CD1c-positive myeloid dendritic cell (primary cell): ENCODE measurements around the gene ZNF197.
"Not testable (repeated sequence)": the region's sequence is repeated elsewhere in the genome, so short reads cannot be mapped to it uniquely, and the experiment has no call there.

Source experiments
- DNase-seq: peaks from one replicate; pipeline ENCODE4 v3.0.0-alpha.2; 2016; ENCODE audit errors: extremely low spot score

Gene ZNF197

DNA sequence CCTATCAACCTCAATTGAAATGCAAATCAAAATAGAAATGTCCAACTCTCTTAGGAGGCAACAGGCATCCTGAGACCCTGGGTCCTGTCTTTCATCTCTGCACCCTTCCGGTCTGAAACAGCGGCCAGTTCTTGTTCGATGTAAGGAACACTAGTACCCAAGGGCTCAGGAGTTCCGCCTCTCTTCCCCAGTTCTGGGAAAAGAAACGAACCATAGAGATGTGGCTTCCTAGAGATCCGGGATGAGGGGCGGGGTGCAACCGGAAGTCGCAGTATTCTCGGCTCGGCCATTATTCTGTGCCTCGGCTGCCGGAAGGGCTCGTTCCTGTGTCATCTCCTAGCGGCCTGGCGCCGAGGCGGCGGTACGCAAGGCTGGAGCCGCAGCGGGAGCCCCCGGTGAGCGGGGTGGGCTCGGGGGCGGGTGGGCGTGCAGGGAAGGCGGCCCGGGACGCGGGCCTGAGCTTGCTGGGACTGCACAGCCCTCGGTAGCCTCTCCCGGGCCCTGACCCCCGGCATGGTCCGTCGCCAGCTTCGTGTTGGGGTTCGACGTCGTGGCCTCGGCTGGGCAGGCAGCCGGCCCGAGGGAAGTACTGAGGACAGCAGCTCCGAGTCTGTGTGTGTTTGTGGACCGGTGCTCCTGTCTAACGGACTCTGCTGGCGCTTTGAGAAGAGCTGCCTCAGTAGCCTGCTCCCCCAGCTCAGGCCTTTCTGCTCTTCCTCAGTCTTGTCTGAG is at the start of gene ZNF197:
Gene ZNF197, plus strand, starts transcription at position 288 of the 732 bp plus-strand sequence. CDS start 4,119 bp downstream, outside the sequence.
- peak; percentile 80 for DNase-seq

- DNase-seq = no peak
Observed at GRCh38 chr3:44576613-44577012, 48.2 kb upstream of the ZNF197 start.

- DNase-seq = not testable (repeated sequence)
Observed at GRCh38 chr3:44577354-44577952, 47.4 kb upstream of the ZNF197 start.

- not testable (repeated sequence) for DNase-seq
Observed at GRCh38 chr3:44578316-44578715, 46.5 kb upstream of the ZNF197 start.

GRCh38 chr3:44578924-44579515 is 45.8 kb upstream of the ZNF197 start:
- DNase-seq = not testable (repeated sequence)

DNA sequence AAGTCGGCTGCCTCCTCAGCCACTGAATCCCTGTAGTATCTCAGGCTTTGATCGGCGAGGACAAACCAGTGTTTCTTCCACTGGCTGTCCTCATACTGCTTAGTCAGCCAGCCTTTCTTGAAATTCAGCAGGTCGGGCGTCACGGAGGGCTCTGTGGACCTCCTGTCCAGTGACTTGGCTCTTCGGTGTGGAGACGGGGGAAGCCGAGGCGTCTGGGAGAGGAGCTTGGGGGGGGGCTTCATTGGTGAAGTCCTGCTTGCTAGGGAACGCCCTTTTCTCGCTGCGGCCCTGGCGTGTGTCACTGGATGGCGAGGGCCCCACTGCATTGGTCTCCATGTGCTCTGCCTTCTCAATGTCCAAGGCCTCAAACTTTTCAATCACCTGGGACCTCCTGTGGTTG is 45.1 kb upstream of the ZNF197 start:
- not testable (repeated sequence) for DNase-seq

DNA sequence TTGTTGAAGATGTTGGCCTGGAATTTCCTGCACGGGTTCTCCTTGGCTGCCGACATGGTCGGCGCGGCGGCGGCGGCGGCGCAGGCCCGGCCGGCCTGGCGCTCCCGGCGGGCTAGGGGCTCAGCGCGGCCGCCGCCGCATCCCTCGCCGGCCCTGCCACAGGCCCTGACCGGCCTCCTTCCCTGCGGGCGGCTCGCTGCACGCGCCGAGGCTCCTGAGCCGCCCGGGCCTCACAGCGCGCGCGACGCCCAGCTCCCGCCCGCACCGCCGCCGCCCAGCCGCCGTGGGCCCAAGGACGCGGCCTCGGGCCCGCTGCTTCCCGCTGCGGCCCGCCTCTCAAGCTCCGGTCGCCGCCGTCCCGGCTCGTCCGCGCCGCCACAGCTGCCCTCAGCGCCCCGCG is 43.9 kb upstream of the ZNF197 start:
- DNase-seq = not testable (repeated sequence)

DNA sequence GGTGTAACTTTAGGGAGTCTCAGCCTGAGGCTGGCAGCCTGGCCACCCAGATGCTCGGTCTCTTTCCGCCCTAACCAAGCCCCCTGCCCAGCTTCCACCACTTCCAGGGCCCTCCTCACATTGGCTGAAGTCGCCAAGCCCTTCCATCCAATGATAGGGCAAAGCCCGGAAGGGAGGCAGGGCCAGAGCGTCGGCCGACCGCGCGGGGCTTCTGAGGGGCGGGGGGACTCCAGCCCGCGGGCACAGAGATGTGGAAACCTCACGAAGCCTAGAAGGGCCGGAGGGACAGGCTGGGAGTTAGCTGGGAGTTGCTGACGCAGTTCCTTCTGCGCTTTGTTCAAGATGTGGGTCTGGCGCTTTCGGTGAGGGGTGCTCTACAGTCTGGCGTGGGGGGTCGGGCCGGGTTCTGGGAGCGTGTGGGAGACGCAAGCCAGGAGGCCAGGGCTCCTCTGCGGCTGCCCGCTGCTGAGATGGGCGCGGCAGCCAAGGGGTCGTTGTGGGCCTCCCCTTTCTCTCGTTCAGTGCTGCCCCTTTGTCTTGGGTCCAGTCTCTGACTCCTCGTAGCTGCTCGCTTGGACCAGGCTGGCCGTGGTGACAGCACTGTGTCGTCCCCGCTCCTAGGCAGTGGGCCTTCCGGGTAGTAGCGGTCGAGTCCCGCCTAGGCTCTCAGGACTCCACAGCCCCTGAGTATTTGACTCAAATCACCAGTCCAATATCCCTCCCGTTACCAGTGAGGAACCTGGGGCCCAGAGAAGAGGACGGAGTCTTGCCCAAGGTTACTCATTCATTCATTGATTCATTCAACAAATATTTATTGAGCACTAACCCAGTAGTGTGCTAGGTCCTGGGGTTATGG is 40.0 kb upstream of the ZNF197 start, which contains the start of gene ZNF660:
Gene ZNF660, plus strand, starts transcription at position 319 of the 856 bp plus-strand sequence. CDS start 9,230 bp downstream, outside the sequence.
- peak; percentile 2 for DNase-seq

DNA sequence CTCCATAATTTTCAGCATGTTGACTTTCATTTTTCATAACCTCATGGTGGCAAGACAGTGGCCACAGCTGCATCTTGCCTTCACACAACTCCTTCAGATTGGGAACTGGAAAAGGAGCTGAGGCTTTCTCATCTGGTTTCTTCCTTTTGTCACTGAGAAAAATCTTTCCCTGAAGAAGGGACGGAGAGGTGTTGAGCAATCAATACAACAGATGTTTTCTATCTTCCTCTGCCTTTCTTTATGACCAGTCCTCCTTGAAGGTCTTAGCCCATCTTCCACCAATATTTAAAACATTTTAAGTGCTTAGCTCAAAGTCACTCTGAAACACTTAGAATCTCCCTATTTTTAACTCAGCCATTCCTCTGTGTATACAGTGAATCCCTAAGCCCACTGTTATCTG is 28.2 kb upstream of the ZNF197 start:
- no peak for DNase-seq

GRCh38 chr3:44601749-44602148 is 23.1 kb upstream of the ZNF197 start:
- no peak for DNase-seq

GRCh38 chr3:44612678-44613077 is 12.2 kb upstream of the ZNF197 start:
- DNase-seq = no peak

- DNase-seq = no peak
Observed at GRCh38 chr3:44628716-44629115, 3.9 kb downstream of the ZNF197 start.

DNA sequence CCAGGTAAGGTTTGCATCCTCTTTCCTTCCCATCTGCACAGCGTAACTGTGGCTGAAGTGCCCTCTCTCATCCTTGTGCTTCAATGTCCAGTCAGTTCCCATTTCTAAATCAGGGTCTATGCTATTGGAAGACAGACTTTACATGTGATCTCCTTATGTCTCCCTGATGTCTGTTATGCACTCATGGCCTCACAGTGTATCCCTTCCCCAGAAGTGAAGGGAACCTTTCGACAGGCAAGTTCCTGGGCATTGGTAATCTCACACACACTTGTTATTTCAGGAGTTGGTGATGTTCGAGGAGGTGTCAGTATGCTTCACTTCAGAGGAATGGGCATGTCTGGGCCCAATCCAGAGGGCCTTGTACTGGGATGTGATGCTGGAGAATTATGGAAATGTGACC is 7.4 kb downstream of the ZNF197 start:
- DNase-seq = no peak

GRCh38 chr3:44642337-44642736 is 17.5 kb downstream of the ZNF197 start:
- no peak for DNase-seq

- no peak for DNase-seq
Observed at GRCh38 chr3:44643024-44643423, 18.2 kb downstream of the ZNF197 start.

DNA sequence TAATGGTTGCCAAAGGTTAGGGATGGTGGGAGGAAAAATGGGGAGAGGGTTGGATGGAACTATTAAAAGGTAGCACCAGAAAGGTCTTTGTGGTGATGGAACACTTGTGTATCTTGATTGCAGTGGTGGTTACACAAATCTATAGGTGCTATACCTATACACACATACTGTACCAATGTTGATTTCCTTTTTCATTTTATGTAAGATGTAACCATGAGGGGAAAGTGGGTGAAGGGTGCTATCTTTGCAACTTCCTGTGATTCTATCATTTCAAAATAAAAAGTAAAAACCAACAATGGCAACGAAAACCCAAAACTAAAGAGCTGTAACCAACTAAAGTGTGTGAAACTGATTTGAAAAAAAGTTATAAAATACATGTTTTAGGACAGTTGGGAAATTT is 22.9 kb downstream of the ZNF197 start:
- DNase-seq = no peak

- peak; percentile 74 for DNase-seq
Observed at GRCh38 chr3:44648564-44649229, 23.9 kb downstream of the ZNF197 start, which contains the start of gene ZNF35. TSS of gene ZNF35 (plus strand) at chr3:44648732. CDS start at chr3:44651068, 2,336 bp downstream.

- no peak for DNase-seq
Observed at GRCh38 chr3:44649709-44650108, 24.9 kb downstream of the ZNF197 start.

- DNase-seq = no peak
Observed at GRCh38 chr3:44654039-44654438, 29.2 kb downstream of the ZNF197 start.

DNA sequence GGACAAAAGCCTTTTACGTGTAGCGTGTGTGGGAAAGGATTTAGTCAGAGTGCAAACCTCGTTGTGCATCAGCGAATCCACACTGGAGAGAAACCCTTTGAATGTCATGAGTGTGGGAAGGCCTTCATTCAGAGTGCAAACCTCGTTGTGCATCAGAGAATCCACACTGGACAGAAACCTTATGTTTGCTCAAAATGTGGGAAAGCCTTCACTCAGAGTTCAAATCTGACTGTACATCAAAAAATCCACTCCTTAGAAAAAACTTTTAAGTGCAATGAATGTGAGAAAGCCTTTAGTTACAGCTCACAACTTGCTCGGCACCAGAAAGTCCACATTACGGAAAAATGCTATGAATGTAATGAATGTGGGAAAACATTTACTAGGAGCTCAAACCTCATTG is 34.2 kb downstream of the ZNF197 start:
- DNase-seq = no peak

GRCh38 chr3:44659434-44659833 is 34.6 kb downstream of the ZNF197 start:
- DNase-seq = no peak
